NCI-H2196 treated with DMSO at 0.1 percent for 48 hours (cell line): ENCODE results near the gene EXOC3L1.

Experiments used
- DNase-seq: peaks from one replicate; lab custom pipeline; 2025; ENCODE audit not compliant: unreplicated experiment; lab: John Stamatoyannopoulos, UW

Gene EXOC3L1

GRCh38 chr16:67190041-67190440 lies at the start of gene EXOC3L1:
Gene EXOC3L1, minus strand, starts transcription at chr16:67190136. Its CDS starts 460 bp downstream, at chr16:67189676.
- DNase-seq = no peak

DNA sequence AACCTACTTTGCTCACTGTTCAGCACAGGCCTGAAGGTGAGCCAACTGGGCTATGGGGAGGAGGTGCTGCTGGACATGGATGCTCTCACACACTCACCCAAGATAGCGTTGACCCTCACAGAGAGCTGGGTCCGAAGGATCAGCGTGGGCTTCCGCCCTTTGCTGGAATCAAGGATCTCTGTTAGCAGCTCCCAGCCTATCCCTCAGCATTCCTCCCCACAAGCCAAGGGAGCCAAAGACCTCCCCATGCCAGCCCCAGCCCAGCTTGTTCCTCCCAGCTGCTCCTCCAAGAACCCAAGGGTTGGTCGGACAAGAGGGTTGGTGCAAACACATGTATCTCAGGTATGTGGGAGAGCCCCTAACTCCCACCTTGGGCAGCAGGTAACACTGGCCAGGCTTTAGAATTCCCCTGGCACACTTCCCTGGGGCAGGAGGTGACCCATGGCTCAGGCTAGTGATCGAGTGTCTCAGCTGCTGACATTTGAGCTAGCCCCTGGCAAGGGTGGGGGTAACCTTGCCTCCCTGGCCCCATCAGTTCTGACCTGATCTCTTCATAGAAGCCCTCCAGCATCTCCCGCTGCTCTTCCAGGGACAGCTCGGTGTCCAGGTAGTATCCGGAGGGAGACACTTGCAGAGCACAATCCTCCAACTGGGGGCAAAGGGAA lies 49.0 kb upstream of the EXOC3L1 start:
- DNase-seq = no peak

GRCh38 chr16:67238278-67238575 lies 48.3 kb upstream of the EXOC3L1 start:
- DNase-seq = no peak

- DNase-seq = no peak
Observed at GRCh38 chr16:67237396-67238277, 47.7 kb upstream of the EXOC3L1 start.

GRCh38 chr16:67236563-67237395 lies 46.8 kb upstream of the EXOC3L1 start:
- DNase-seq = no peak

GRCh38 chr16:67235816-67236562 lies 46.1 kb upstream of the EXOC3L1 start:
- no peak for DNase-seq

DNA sequence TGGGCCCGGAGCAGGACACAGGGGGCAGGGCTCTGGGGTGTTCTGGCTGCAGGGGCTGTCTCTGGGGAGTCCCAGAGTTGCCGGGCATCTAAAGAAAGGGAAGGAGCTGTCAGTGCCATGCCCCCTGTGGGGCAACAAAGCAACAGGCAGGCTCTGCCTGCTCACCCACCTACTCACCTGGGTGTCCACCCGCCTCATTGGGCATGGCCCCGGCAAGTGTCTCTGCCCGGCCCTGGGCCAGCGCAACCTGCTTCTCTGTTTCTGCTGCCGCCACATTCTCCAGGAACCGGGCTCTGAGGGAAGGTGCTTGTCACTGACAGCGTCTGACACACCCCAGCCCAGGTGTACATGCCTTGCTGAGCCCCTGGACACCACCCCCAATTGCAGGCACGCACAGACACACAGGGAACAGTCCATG lies 44.3 kb upstream of the EXOC3L1 start:
- DNase-seq = no peak

GRCh38 chr16:67233596-67233995 lies 43.7 kb upstream of the EXOC3L1 start:
- no peak for DNase-seq

DNA sequence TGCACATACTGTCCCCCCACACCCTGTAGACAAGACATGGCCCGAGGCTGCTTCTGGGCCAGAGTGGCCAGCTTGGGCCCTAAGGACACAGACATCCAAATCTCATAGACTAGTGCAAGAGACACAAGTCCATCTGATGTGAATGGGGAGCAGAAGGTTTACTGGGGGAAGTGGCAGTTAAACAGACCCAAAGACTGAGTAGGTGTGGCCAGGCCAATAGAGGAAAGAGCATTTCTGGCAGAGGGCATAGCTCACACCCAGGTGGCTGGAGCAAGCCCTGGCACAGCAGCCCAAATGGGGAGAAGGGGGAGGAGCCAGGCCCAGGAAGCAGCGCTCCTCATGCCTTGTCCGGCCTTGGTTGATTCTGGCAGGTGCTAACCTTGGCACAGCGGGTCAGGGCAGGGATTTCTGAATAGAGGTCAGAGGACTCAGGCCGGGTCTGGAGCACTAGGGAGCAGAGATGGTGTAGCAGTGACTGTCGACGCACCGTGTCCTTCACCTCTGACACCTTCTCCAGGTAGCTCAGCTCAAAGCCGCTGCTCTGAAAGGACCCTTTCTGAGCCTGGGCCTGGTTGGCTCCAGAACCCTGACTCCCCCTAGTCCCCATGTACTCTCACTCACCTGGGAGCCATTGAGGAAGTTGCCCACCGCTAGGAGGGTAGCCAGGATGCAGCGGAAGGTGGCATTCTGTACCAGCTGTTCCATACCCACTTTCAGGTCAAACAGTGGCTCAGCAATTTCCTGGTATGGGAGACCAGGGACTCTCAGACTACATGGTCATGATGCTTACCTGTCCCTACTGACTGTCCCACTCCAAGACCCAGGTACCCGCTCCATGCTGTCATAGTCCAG lies 41.1 kb upstream of the EXOC3L1 start:
- DNase-seq = peak; percentile 15

DNA sequence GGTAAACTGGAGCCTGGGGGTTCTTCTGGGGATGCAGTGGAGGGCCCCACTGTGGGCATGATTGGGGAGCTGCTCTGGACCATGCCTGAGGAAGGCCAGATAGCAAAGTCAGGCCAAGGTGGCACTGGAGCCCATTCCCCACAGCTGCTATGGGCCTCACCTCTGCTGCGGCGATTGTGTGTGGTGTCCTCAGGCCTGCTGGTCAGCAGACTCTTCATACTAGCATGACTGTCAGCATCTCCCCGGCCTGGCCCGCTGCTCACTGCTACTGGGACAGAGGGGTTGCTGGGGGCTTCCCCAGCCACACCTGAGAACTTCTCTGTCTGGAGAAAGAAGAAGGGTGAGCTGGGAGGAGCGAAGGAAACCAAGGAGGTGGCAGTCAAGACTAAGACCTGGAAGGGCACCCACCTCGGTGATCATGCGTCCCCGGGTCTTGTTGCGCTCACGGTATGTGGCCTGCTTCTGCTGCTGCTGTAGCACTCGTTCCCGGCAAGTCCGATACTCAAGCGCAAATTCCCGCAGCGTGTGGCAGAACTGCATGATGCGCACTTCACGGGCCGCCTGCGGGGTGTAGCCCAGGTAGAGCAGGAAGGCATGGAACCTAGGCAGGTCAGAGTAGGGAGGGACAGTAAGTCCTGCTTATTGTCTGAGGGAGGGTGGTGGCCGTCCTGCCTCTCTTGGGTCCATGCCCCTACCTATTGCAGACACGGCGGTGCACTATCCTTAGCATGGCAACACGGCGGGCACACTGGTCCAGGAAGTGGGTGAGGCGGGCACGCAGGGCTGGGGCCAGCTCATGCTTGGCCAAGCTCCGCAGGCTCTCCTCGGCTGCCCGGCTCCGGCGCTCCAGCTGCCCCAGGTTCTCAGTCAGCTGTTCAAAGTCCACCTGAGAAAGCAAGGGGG lies 40.2 kb upstream of the EXOC3L1 start:
- DNase-seq = no peak

- no peak for DNase-seq
Observed at GRCh38 chr16:67228905-67229304, 39.0 kb upstream of the EXOC3L1 start.

- DNase-seq = no peak
Observed at GRCh38 chr16:67228034-67228785, 38.3 kb upstream of the EXOC3L1 start.

DNA sequence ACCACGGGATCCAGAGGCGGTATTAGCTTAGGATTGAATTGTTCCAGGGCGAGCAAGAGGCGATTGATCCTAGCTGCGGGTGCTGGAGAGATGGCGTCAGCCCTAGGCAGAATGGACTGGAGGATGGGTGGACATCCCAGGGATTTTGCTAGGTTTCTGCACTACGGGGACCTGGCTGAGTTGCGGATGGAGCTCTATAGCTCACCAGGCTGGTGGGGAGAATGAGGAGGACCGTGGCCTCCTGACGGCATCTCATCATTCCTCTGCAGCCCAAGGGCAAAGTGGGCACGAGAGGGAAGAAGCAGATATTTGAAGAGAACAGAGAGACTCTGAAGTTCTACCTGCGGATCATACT lies 37.6 kb upstream of the EXOC3L1 start:
- no peak for DNase-seq

DNA sequence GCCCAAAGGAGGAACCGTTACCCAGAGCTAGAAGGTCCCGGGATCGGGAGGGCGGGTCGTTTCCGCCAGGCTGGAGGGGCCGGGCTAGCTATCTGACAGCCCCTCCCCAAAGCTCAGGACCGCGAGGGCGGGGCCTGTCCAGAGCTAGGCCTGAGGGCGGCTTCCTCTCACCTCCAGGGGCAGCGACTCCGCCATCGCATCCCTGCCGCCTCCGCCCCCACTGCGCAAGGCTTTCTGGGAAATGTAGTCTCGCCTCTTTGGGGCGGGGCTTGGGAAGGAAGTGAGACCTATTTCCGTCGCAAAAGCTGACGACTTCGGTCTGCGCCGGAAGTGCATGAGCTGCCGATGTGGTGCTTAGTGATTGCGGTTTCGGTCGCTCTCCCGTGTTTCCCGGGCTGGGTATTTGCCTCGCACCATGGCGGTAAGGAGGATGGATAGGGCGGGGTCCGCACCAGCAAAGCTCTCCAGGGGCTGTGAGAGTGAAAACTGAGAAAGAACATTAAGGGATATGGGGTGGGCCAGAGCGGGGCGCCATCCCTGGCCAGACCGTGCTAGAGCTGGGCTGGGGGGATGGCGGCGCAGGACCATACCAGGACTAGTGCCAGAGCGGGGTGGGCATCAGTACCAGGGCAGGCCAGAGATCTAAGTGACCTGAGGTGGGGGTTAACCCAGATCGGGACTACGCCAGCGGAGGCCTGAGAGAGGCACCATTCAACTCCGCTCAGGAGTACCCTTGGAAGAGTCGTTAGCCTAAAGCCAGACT lies 37.0 kb upstream of the EXOC3L1 start, which contains the start of gene TMEM208:
Gene TMEM208 (plus strand): TSS at position 327 of the 763 bp plus-strand sequence. CDS start 89 bp downstream, at position 416.
- peak; percentile 78 for DNase-seq

DNA sequence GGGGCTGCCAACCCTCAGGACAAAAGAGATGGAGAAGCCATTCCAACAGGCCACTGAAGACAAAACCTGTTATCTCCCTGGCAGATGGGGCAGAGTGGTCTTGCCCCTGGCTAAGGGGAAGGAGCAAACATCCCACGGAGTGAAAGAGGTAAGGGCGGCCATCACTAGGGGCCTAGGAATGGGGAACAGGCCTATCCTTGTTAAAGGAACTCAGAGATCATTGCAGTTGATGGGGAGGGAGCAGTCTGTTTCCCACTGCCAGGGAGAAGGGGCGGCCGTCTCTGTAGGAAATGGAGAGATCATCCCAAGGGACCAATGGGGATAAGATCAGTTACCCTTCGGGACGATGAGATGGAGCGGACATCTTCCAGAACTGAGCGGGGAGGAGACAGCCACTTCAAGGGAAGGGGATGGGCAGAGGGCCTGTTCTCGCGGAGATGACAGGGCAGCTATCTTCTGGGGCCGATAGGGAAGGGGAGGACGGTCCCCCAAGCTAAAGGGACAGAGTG lies 36.4 kb upstream of the EXOC3L1 start:
- no peak for DNase-seq

- DNase-seq = no peak
Observed at GRCh38 chr16:67223992-67224391, 34.1 kb upstream of the EXOC3L1 start.
